Epithelial cell of proximal tubule (primary cell): Measurements from ENCODE around the gene EPS8L3. TPM values are rescaled to one million over a fixed set of nuclear protein-coding genes. Genes with fewer than 3 reads are reported as not detected.

Experiments
- DNase-seq: peaks from one replicate; pipeline ENCODE4 v3.0.0-alpha.2; 2011; ENCODE audit warnings: low read depth
- H3K4me3 ChIP-seq: 2 replicates; pipeline ENCODE4 v1.5.1; 2011; ENCODE audit warnings: low read depth, mild to moderate bottlenecking, low read length
- CTCF ChIP-seq: conservative IDR thresholded peaks from 2 replicates; pipeline ENCODE4 v1.5.1; 2012; ENCODE audit warnings: low read depth, mild to moderate bottlenecking, low read length
- total RNA-seq: library from RNA; depleted of rRNA; stranded (reverse); fragments of >200 nt; gene quantifications from 2 replicates; pipeline ENCODE4 v1.2.3, GENCODE V29; 2015

The EPS8L3 gene
- total RNA-seq, 1 donor from 2014 or later: not detected

GRCh38 chr1:109740615-109741373 is 22.9 kb downstream of the EPS8L3 start, which contains the start of gene GSTM3:
TSS of gene GSTM3 (minus strand) at chr1:109741038. CDS start at chr1:109740287, 751 bp downstream.
- no peak for DNase-seq

DNA sequence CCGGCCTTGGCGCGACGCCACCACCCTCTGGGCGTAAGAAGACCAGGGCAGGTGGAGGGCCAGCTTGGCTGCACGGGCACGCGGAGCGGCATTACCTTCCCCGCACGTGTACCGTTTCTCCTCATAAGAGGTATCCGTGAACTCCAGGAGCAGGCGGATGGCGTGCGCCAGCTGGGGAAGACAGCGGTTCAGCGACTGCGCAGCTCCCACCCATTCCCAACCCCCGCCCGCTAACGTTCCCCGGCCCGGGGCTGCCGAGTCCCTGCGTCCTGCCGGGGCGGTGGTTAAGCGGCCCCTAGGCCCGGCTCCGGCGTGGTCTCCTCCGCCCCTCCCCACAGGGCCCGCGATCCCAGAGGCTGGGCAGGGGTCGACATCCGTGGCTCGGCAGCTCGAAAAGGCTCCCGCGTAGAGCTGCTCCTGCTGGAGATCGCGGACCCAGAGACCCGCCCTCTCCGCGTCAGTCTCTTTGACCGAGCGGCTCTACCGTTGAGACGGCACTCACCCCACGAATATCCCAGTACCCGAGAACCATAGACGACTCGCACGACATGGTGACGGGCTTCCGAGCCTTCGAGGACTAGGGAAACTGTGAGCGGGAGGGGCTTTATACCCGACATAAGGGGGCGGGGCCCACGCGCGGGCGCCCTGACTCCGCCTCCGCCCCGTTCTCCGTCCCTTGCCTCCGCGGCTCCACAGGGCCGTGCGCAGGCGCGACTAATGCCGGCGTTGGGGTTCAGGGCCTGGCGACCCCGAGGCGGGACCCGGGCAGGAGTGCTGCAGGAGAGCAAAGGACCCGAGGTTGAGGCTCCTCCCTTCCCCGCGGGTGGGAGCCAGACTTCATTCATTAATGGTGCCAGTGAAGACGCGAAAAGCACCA is 23.7 kb downstream of the EPS8L3 start:
- peak overlapping the region; percentile 61 for H3K4me3 ChIP-seq
- no peak for DNase-seq
- no peak for TF ChIP-seq CTCF

More at GRCh38 chr1:109740615-109741373, 22.9 kb downstream of the EPS8L3 start, which contains the start of gene GSTM3:
- H3K4me3 ChIP-seq: peak within 1 kb of the TSS; percentile 61
- no peak for TF ChIP-seq CTCF

GRCh38 chr1:109733236-109733870 is 30.4 kb downstream of the EPS8L3 start:
- no peak for DNase-seq
- H3K4me3 ChIP-seq: no peak overlapping the region
- TF ChIP-seq CTCF: no peak

DNA sequence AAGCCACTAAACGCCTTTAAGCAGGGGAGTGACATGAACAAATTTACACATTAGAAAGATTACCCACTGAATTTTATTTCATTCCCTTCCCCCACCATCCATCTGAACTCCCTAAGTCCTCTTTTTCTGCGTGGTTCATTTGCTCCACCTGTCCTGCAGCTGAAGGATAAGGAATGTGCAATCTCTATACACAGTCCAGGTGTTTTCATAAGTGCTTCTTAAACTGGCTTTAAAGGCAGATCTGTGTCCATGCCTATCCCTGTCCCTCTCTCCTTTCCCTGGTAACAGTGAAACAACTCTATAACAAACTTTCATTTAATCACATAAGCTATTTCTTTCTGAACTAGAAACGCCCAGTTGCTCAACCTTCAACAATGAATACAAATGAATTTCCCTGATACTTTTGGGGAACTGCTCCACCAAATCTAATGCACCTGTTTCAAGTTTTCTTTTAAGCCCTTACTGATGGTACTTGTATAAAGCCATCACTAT is 31.3 kb downstream of the EPS8L3 start:
- no peak overlapping the region for H3K4me3 ChIP-seq
- DNase-seq: no peak
- no peak for TF ChIP-seq CTCF

DNA sequence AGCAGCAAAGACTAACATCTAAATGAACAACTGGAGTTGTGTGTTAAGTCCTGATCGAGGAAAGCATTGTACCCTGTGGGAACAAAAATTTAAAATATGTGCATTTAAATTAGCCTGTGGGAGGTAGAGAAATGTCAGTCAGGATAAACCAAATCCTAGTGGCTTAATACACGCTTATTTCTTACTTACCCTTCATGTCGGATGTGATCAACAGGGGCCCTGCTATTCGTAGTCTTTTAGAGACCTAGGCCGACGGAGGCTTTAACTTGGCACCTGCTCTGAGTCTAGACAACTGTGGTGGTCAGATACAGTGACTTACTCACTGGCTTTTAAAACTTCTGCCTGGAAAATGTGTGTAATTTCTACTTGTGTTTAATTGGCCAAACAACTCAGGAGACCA is 33.1 kb downstream of the EPS8L3 start:
- H3K4me3 ChIP-seq: no peak overlapping the region
- TF ChIP-seq CTCF: no peak
- no peak for DNase-seq

- TF ChIP-seq CTCF: no peak
- H3K4me3 ChIP-seq: no peak overlapping the region
- no peak for DNase-seq
Observed at GRCh38 chr1:109728870-109729269, 34.9 kb downstream of the EPS8L3 start.
